ENCODE results near the gene WFIKKN1.
A peak's percentile ranks its signal among the peaks of the same experiment; 100 is the strongest.

WFIKKN1 gene

DNA sequence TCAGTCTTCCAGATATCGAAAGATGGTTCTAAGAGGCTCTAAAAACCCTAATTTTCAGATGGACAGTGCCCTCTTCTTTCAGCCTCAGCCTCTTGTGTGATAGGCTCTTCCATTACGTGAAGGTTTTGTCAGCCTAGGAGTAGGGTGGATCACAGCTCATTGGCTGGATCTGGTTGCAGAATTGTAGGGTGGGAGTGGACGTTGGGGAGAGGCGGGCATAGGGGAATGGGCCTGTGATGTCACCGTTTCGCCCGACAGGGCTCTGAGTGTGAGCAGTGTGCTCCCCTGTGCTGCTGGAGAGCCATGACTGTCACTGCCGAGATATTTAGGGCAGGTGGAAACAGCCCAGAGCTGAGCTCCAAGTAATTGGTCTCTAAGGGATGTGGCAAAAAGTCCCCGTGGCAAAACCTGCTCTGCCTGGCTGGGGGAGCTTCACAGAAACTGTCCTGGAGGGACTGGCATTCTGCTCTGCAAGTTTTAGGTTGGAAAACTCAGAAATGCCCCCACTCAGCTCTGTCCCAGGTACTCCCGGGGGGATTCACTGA is 6.2 kb upstream of the WFIKKN1 start:
- no peak for DNase-seq (ENCODE audit: low read depth)

DNA sequence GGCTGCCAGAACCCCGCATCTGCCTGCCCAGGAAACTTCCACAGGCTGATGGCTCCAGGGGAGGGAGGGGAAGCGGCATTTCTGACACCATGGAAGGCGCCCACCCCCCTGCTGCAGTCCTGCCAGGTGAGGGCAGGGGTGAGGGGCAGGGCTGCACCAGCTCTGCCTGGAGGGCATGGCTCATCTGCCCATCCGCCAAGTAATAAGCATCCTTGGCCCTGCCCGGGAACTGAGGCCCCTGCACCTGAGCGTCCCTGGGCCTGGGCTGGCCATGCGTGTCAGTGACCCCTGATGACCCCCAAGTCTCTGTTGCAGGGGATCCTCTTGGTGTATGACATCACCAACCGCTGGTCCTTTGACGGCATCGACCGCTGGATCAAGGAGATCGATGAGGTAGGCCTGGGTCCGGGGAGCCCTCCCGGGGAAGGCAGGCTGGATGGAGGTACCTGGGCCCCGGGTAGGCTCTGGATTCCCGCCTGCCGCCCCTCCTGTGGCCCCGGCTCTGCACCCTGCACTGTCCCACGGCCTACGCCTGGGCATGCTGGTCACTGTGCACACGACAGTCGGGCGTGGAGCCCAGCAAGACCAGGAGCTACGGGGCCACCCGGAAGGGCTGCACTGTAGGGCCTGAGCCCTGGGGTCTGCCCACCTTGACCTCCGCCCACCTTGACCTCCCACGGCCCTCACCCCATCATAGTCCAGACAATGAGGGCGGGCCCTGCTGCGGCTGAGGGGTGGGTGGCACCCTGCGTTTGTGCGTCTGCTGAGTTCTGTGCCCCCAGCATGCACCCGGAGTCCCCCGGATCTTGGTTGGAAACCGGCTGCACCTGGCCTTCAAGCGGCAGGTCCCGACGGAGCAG is 5.4 kb upstream of the WFIKKN1 start:
- no peak for DNase-seq (ENCODE audit: low read depth)

DNA sequence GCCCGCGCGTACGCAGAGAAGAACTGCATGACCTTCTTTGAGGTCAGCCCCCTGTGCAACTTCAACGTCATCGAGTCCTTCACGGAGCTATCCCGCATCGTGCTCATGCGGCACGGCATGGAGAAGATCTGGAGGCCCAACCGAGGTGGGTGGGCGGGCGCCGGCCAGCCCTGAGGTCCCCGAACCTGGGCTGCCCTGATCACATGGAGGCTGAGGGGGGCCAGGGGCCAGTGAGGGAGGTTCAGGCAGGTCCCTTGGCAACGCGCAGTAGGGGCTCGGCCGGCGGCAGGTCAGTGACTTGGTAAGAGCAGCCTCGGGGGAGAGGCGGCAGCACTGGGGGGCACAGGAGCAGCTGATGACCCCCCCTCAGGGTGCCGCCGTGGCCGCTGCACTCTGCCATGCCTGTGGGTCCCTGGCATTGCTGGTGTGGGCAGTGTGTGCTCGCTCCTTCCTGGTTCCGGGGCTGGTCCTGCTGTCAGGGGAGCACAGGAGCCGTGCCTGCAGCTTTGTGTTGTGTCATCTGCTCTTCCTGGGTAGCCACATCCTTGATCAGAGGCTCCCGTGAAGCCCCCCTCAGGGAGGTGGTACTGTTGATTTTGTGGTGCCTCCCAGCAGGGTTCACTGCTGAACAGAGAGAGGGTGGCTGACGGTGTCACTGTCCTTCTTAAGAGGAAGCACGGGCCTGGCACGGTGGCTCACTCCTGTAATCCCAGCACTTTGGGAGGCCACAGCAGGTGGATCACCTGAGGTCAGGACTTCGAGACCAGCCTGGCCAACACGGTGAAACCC is 4.6 kb upstream of the WFIKKN1 start:
- DNase-seq (ENCODE audit: low read depth), result no peak

DNA sequence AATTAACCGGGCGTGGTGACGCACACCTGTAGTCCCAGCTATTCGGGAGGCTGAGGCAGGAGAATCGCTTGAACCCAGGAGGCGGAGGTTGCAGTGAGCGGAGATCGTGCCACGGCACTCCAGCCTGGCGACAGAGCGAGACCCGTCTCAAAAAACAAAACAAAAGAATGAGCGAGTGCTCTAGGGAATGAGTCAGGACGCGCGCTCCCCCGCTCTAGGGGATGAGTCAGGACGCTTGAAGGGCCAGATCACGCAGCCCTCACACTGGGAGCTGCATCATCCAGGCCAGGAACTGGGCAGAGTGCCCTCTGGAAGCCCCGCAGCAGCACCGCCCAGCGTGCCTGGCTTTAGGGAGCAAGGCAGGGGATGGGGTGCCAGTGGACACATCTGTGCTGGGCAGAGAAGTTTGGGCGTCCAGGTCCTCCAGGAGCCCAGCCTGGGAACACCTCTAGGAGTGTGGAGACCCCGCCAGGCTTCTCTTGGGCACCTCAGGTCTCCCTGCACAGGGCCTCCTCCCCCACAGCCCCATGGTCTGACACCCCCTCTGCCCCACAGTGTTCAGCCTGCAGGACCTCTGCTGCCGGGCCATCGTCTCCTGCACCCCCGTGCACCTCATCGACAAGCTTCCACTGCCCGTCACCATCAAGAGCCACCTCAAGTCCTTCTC is 3.9 kb upstream of the WFIKKN1 start:
- peak; percentile 95 for DNase-seq (ENCODE audit: low read depth)

DNA sequence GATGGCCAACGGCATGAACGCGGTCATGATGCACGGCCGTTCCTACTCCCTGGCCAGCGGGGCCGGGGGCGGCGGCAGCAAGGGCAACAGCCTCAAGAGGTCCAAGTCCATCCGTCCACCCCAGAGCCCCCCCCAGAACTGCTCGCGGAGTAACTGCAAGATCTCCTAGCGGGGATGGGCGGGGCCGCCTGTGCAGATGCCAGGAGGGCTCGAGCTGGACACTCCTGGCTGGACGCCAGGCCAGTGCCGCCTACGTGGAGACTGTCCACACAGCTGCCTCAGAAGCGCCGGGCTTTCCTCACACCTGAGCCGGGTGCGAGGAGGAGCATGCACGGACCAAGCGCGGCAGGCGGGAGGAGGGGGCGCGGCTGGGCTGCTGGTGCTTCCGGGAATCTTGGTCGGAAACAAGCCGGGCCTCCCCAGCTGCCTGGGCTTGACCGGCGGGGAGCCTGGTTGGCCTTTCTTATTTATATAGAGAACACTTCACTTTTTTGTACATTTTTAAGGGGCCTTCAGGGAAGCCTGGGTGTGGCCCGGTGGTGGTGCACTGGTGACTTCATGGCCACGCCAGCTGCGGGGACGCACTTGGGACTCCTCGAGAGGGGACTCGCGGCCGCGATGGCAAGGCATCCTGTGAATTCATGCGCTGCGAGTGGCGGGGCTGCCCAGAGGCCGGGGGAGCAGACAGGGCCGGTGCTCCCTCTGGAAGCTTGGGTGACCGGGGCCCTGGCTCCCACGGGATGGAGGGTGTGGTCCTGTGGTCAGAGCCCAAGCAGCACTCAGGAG is 3.1 kb upstream of the WFIKKN1 start:
- peak; percentile 25 for DNase-seq (ENCODE audit: low read depth)

DNA sequence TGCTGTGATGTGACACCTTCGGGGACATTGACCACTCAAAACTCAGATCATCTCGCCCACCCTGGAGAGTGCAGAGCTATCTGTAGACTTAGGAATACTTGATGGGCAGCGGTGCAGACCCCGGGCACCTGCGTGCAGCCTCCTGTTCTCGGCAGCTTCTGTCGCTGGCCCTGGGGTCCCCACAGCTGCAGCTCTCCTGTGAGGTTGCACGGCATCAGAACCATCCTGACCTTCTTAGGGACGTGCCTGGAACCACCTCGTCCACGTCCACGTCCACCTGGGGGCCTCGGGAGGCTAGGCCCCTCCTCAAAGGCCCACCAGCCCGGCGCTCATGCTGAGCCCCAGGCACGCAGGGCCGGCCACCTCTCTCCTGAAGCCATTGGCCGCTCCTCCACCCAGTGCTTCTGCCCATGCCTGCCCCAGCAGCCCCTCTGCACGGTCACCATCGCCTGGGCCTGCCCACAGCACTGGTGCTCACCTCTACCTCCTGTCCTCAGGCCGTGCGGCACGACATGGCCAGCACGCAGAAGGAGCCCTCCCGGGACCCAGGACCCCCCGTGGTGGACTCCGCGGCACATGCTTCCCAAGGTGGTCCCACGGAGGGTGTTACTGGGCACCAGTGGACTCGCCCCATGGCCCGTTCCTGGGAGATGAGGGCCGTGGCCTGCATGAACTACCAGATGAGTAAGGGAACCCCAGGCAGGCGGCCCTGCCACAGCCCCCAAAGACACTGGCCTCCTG is 2.3 kb upstream of the WFIKKN1 start:
- DNase-seq (ENCODE audit: low read depth), result no peak

DNA sequence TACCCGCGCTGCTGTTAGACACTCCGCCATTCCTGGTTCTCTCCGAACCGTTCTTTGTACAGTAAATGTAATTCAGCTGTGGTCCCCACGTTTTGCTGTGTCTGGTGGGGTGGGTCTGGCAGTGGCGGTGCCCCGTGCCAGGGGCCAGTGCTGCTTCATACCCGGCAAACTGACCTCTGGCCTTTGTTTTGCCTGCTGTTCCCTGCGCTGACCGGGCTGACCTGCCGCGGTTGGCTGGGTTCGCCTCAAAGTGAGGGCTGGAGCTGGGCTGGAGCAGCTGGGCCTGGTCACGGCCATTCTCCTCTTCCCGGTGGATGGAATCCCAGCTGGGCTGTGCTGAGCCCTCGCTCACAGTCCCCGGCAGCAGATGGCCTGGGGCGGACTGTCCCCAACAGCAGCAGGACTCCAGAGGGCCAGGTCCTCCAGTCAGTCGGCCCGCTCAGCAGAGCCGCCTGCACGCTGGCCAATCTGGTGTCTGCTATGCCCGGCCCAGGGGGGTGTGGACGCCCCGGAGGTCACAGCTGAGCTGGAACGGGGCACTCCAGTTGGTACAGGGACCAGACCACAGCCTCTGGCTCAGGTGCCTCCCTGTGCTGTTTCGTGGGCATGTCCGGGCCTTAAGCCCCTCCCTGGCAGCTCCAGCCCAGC is 1.5 kb upstream of the WFIKKN1 start:
- no peak for DNase-seq (ENCODE audit: low read depth)

DNA sequence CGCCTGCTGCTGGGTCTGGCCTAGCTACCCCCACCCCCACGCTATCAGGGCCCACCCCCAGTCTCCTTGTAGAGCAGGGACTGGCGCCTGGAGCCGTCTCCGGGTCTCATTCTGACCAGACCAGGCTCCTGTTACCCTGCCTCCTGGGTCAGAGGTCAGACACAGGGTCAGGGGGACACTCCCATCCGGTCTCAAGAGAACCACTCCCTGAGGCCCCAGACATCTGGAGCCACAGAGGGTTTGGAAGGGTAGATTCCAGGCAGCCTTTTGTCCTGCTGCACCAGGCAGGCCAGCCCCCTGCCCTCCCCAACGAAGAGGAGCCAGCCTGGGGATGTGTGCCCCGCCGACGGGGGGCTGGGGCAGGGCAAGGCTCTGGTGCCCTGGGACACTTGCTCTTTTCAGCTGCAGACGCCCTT is 944 bp upstream of the WFIKKN1 start:
- DNase-seq (ENCODE audit: low read depth), result no peak

DNA sequence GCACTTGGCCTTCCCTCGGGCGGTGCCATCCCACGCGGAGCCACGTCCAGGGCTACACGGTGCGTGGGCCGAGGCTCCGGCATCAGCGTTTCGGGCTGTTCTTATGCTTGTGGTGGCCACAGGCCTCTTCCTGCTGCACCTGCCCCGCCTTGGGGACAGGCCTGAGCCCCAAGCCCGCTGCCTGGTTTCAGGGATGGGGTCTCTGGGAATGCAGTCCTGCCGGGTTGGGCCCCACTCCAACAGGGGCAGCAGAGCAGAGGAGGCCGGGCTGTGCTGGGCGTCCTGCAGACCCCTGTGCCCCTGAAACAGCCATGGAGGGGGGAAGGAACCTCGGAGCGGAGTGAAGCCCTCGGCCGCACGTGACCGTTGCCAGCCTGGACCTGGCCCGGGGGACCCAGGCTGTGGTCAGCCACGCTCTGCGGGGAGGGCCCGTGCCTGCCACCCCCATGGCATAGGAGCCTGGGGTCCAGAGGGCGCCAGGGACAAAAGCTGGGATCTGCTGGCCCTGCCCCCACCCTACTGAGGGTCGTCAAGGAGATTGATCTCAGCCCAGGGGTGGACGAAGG is 453 bp upstream of the WFIKKN1 start:
- DNase-seq (ENCODE audit: low read depth), result no peak

DNA sequence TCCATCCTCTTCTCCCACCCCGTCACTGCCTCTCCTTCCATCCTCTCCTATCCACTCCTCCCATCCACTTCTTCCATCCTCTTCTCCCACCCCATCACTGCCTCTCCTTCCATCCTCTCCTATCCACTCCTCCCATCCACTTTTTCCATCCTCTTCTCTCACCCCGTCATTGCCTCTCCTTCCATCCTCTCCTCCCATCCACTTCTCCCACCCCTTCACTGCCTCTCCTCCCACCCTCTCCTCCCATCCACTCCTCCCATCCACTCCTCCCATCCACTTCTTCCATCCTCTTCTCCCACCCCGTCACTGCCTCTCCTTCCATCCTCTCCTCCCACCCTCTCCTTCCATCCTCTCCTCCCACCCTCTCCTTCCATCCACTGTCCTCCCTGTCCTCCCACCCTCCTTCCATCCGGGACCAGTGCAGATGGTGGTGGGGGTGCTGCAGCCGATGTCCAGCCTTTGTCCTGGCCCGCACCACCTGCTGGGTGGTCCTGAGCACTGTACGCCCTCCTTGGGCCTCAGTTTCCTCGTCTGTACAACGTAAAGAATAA is 1.1 kb downstream of the WFIKKN1 start:
- DNase-seq (ENCODE audit: low read depth), result no peak

DNA sequence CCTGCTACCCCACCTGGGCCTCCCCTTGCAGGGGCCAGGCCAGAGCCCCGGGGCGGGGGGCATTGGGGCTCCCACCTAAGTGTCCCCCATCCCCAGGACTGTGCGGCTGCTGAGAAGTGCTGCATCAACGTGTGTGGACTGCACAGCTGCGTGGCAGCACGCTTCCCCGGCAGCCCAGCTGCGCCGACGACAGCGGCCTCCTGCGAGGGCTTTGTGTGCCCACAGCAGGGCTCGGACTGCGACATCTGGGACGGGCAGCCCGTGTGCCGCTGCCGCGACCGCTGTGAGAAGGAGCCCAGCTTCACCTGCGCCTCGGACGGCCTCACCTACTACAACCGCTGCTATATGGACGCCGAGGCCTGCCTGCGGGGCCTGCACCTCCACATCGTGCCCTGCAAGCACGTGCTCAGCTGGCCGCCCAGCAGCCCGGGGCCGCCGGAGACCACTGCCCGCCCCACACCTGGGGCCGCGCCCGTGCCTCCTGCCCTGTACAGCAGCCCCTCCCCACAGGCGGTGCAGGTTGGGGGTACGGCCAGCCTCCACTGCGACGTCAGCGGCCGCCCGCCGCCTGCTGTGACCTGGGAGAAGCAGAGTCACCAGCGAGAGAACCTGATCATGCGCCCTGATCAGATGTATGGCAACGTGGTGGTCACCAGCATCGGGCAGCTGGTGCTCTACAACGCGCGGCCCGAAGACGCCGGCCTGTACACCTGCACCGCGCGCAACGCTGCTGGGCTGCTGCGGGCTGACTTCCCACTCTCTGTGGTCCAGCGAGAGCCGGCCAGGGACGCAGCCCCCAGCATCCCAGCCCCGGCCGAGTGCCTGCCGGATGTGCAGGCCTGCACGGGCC is 1.9 kb downstream of the WFIKKN1 start:
- no peak for DNase-seq (ENCODE audit: low read depth)

DNA sequence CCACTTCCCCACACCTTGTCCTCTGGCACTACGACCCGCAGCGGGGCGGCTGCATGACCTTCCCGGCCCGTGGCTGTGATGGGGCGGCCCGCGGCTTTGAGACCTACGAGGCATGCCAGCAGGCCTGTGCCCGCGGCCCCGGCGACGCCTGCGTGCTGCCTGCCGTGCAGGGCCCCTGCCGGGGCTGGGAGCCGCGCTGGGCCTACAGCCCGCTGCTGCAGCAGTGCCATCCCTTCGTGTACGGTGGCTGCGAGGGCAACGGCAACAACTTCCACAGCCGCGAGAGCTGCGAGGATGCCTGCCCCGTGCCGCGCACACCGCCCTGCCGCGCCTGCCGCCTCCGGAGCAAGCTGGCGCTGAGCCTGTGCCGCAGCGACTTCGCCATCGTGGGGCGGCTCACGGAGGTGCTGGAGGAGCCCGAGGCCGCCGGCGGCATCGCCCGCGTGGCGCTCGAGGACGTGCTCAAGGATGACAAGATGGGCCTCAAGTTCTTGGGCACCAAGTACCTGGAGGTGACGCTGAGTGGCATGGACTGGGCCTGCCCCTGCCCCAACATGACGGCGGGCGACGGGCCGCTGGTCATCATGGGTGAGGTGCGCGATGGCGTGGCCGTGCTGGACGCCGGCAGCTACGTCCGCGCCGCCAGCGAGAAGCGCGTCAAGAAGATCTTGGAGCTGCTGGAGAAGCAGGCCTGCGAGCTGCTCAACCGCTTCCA is 2.7 kb downstream of the WFIKKN1 start:
- no peak for DNase-seq (ENCODE audit: low read depth)

DNA sequence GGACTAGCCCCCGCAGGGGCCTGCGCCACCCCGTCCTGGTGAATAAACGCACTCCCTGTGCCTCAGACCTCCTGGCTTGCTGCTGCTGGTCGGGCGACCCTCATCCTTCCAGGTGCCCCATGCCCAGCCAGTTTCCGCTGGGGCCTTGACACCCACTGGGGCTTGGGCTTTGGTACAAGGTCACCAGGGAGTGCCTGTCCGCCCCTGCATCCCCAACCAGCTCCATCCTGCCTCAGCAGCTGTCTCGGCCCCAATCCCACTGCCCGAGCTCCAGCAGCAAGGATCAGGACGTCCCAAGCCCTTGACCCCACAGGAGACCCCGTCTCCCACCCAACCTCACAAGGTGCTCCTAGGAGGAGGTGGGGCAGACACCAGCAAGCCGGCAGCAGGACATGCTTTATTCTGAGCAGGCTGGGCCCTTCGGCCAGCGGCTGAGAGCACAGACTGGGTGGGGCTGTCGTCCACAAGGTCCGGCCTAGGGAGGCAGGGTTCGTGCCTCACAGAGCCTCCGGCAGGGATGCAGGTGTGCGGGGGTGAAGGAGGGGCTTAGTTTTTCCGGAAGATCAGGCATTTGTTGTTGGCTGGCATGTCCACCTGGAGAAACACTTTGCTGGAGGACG is 3.4 kb downstream of the WFIKKN1 start:
- DNase-seq (ENCODE audit: low read depth), result no peak

DNA sequence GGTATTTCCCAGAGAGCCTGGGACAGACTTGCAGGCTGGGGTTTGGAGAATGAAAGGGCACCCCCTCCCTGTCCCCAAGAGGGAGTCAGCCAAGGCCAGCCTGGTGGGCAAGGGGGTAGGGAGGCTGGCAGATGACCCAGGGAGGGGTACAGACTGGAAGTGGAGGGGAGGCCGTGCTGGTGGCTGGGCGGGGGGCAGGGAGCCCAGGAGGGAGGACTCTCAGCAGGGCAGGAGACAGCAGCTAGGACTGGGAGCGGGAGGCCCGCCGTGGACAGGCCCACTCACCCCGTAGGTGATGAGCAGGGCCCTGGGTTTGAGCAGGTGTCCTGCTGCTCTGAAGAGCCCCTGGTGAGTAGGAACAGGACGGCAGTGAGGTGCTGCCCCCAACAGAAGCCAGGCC is 4.2 kb downstream of the WFIKKN1 start:
- no peak for DNase-seq (ENCODE audit: low read depth)

DNA sequence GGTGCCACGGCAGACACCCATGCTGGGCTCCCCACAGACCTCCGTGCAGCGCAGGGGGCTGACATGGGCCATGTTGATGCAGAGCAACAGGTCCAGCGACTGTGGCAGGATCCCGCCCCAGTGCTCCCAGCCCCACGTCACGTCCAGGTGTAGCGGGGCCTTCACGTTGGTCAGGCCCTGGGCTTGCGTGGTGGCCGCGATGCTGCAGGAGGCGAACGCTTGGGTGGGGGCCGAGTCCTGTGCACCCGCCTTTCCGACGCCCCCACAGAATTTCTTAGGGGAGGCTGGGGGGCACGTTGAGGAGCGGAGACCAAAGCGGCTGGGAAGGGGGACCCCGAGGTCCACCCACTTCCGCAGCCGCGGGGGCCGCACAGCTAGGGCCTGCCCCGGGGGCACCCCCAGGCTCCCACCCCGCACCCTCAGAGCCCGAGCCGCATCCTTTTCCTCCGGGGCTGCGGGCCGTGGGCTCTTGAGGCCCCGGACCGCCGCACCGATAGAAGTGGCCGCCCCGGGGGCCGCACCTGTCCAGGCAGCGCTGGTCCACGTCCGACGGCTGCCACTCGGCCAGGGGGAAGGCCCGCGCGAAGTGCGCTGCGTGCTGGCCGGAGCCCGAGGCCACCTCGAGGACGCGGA is 4.9 kb downstream of the WFIKKN1 start:
- no peak for DNase-seq (ENCODE audit: low read depth)

DNA sequence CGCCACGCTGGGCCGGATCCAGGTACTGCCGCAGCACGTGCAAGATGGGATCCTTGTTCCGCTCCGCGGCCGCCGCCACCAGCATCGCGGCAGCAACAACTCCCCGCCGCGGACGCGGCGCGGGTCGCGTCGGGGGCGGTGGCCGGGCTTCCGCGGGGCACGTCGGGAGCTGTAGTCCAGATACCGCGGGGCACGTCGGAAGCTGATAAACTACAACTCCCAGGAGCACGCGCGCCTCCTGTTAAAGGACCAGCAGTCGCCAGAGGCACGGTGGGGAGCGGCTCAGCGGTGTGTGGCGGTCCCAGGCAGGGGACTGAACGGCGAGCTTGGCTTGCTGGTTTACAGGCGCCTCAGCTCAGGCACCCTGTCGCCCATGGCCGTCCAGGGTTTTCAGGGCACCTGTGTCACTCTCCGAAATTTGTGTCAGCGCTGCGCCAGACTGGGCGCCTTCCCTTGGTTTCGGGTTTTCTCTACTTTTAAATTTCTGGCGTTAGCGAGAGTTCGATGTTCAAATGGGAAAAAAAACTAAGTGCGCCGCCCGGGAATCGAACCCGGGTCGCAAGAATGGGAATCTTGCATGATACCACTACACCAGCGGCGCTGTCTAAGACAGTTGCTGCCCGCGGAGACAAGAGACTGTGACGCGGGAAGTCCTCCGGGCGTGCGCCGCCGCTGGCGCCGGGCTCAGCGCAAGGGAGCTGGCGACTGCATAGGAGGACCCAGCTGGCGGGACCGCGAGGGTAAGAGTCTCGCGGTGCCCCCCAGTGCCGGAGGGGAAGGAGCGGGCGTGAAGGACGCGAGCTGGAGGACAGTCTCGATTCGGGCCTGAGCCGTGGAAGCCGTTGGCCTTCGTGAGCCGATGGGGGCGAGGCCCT is 5.7 kb downstream of the WFIKKN1 start, which contains the start of gene METTL26:
METTL26 (minus strand) TSS at position 100 of the 875 bp plus-strand sequence; CDS start at position 85, 15 bp downstream.
- peak; percentile 89 for DNase-seq (ENCODE audit: low read depth)
